CD4-positive, alpha-beta T cell treated with Interleukin-2 at 100 ng/mL for 4 hours (primary cell): ENCODE results near the gene SPATA31D1.

Experiments
- DNase-seq: peaks from one replicate; pipeline ENCODE4 v3.0.0-alpha.2; 2020; ENCODE audit warnings: low spot score

The SPATA31D1 gene

GRCh38 chr9:82022121-82022520, 33.5 kb downstream of the SPATA31D1 start:
- DNase-seq: no peak

- DNase-seq: no peak
Measured at GRCh38 chr9:82024908-82025307, 36.3 kb downstream of the SPATA31D1 start.

GRCh38 chr9:82031538-82032280, 43.1 kb downstream of the SPATA31D1 start:
- no peak for DNase-seq

- no peak for DNase-seq
Measured at GRCh38 chr9:82034956-82035731, 46.6 kb downstream of the SPATA31D1 start.

- no peak for DNase-seq
Measured at GRCh38 chr9:82036086-82036485, 47.5 kb downstream of the SPATA31D1 start.

GRCh38 chr9:82037126-82037525, 48.6 kb downstream of the SPATA31D1 start:
- DNase-seq: no peak

GRCh38 chr9:82038897-82039296, 50.3 kb downstream of the SPATA31D1 start:
- DNase-seq: no peak
